ENCODE results near the gene GDI1. TPM values are rescaled to one million over a fixed set of nuclear protein-coding genes. Genes with fewer than 3 reads are reported as not detected.
"Not testable (repeated sequence)": the region's sequence is repeated elsewhere in the genome, so short reads cannot be mapped to it uniquely, and the experiment has no call there.

The GDI1 gene
- total RNA-seq (ENCODE audit: insufficient read depth, low replicate concordance), result 55.4 TPM

GRCh38 chrX:154436983-154437752 lies at the start of gene GDI1:
TSS of gene GDI1 (plus strand) at chrX:154437154. CDS start at chrX:154437255, 101 bp downstream.
- DNase-seq (ENCODE audit: low spot score), result peak; percentile 44

GRCh38 chrX:154388094-154388493 lies 48.9 kb upstream of the GDI1 start:
- DNase-seq (ENCODE audit: low spot score), result not testable (repeated sequence)

DNA sequence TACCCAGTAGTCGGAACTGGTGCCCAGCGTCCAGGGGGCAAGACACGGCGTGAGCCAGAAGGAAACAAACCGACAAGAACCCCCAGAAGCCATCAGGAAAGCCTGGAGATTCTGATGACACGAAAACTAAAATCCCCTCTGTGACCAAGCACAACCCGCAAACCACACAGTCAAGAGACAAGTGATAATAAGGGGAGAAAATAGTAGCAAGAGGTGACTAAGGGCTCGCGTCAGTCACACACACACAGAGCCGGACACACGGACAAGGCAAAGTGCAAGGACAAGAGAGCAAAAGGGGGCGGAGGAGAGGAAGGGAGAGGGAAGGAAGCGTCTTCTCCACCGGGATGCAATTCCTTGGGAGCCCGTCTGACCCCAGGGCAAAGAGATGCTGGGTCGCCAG lies 48.3 kb upstream of the GDI1 start:
- not testable (repeated sequence) for DNase-seq (ENCODE audit: low spot score)

DNA sequence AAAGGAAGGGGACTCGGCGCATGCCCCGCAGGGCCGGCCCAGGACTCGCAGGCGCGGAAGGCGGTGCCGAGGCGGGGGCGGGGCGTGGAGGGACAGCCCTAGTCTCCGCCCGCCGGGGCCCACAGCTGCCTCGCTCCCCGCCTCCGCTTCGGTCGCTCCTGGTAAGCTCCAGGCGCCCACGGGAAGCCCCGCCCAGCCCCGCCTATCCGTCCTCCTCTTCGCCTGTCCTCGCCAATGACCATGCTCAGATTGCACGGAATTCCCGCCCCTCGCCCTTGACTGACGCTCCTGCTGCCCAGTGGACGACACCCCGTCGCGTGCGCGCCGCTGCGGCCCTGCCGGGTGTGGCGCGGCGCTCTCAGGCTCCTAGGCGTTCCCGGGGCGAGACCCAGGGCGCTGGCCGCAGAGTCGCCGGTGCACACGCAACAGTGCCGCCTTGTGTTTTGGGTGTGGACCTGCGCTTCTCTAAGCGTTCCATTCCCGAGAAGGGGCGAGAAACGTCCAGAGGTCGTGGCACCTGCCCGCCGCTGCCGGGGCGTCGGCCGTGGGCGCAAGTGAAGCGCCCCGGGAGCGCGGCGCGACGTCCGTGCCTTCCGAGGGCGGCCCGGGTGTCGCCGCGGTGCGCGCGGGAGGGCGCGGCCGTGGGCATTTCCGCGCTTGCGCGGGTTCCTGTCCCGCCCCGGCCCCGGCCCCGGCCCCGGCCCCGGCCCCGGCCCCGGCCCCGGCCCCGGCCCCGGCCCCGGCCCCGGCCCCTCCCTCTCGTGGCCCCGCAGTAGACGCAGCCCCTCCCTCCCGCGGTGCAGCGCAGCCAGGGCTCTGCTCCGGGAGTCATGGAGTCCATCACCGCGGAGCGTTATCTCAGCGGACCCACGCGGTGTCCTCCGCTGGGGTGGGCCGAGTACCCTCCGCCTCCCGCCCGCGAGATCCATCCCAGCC lies 46.9 kb upstream of the GDI1 start:
- not testable (repeated sequence) for DNase-seq (ENCODE audit: low spot score)

DNA sequence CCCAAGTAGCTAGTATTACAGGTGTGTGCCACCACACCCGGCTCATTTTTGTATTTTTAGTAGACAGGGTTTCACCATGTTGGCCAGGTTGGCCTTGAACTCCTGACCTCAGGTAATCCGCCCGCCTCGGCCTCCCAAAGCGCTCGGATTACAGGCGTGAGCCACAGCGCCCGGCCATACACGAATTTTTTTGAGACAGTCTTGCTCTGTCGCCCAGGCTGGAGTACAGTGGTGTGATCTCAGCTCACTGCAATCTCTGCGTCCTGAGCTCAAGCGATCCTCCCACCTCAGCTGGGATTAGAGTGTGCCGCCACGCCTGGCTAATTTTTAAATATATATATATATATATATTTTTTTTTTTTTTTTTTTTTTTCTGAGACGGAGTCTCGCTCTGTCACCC lies 40.6 kb upstream of the GDI1 start:
- DNase-seq (ENCODE audit: low spot score), result not testable (repeated sequence)

GRCh38 chrX:154396973-154397887 lies 39.7 kb upstream of the GDI1 start:
- DNase-seq (ENCODE audit: low spot score), result peak; percentile 77

DNA sequence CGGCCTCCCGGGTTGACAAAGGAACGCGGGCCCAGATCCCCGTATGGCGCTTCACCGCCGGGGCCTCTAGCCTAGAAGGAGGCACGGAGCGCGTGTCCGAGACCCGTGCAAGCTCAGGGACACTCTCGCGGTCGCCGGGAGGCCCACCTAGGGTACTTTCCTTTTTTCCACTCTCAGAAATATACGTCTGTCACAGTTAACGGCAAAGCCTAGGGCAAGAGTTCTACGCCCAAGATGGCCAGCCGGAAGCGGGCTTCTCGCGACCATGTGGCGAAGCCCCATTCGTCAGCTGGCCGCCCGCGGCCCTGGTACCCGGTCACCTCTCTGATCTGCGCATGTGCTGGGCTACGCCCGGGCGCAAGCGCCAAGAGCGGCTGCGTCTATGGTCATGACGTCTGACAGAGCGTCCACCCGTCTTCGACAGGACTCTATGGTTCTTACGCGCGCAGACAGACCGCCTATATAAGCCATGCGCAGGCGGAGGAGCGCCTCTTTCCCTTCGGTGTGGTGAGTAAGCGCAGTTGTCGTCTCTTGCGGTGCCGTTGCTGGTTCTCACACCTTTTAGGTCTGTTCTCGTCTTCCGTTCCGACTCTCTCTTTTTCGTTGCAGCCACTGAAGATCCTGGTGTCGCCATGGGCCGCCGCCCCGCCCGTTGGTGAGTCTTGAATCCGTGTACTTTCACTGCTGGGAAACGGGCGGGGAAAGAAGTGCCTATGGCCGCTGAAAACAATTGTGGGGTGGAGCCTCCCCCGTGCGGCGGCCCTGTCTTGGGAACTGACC lies 38.9 kb upstream of the GDI1 start, which contains the start of gene RPL10:
Gene RPL10 (plus strand): TSS at position 490 of the 780 bp plus-strand sequence. CDS start 143 bp downstream, at position 633.
- DNase-seq (ENCODE audit: low spot score), result peak; percentile 96

DNA sequence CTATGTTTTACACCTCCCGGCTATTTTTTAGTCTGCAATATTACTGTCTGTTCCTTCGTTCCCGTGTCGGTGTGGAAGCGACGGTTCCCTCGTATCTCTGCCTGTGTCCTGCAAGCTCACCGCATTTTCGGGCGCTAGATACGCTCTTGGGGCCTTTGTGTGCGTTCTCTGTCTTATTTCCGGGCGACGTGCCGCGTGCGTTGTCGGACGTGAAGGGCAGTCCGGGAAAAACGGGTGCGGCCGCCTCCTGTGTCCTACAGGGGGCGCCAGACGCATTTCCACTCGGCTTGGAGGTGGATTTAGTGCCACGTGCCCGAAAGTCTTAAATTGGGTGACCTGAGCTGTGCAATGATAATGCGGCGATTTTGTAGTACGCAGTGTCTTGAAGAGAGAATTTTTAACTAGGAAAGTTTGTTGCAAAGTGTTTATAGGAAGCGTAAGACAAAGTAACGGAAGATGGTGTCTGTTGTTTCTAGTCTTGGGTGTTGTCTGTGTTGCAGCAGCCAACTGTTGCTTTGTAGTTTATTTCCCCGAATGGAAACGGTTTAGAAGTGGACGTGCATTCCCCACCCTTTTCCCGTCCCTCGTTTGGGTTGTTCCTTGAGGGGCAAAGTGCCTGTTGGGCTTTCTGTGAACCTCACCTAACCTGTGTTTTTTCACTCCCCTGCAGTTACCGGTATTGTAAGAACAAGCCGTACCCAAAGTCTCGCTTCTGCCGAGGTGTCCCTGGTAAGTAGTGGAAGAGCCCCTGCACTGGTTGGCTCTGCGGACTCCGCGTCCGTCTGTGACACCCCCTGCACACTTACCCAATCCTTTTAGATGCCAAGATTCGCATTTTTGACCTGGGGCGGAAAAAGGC lies 38.1 kb upstream of the GDI1 start:
- DNase-seq (ENCODE audit: low spot score), result peak; percentile 83

- DNase-seq (ENCODE audit: low spot score), result no peak
Measured at GRCh38 chrX:154399527-154400368, 37.2 kb upstream of the GDI1 start.

DNA sequence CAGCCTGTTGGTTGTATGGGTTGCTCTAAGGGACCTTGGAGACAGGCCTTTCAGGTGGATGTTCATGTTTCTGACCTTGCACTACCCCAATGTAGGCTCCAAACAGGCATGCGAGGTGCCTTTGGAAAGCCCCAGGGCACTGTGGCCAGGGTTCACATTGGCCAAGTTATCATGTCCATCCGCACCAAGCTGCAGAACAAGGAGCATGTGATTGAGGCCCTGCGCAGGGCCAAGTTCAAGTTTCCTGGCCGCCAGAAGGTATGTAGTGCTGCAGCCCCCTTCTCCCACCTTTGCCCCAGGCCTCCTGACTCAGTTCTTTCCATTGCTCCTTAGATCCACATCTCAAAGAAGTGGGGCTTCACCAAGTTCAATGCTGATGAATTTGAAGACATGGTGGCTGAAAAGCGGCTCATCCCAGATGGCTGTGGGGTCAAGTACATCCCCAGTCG lies 36.6 kb upstream of the GDI1 start:
- not testable (repeated sequence) for DNase-seq (ENCODE audit: low spot score)

- DNase-seq (ENCODE audit: low spot score), result no peak
Measured at GRCh38 chrX:154401045-154401799, 35.7 kb upstream of the GDI1 start.

DNA sequence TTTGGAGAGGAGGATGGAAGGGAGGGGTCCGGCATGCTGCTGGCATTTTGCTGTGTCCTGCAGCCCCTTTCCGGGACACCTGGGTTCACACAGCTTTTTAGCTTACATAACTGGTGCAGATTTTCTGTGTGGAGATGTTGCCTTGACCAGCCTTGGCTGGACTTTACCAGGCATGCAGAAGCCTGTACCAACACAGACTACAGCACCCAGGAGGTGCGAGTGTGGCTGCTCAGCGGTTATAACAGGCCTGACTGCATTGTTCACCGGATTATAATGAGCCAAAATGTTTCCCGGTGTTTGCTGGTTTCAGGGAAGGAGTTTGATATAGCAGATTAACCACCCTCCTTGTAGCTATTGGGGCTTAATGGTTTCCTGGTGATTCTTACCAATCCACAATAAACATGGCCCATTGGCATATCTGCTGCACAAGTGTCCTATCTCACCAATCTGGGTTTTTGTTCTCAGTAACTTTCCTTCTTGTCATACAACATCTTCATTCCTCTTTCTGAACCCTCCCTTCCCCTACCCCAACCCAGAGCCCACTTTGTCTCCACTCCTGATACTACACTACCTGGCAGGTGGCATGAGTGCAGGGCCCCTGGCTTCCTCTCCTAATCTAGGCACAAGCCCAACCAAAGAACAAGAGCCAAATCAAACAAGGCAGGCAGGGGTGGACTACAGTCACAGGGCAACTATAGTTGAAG lies 34.9 kb upstream of the GDI1 start:
- DNase-seq (ENCODE audit: low spot score), result no peak

DNA sequence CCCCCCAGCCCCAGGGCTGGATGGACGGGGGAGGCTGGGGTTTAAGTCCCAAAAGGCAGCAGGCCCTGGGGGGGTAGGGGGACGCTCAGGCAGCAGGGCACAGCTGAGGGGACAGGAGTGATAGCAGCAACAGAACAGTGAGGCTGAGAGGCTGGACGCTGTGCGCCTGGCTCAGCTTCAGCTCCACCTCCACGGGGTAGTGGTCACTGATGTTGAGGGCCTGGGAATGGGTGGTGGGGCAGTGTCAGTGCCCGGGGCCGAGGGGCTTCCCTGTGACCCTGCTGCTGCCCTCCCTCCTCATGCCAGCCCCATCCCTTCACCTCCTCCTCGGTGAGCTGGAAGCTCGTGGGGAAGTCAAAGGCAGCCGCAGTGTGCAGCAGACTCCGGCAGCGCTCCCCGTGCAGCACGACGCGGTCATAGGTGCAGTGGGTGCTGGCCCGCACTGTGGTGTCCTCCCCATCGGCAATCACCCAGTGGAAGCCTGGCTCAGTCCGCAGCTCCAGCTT lies 34.3 kb upstream of the GDI1 start:
- DNase-seq (ENCODE audit: low spot score), result no peak

DNA sequence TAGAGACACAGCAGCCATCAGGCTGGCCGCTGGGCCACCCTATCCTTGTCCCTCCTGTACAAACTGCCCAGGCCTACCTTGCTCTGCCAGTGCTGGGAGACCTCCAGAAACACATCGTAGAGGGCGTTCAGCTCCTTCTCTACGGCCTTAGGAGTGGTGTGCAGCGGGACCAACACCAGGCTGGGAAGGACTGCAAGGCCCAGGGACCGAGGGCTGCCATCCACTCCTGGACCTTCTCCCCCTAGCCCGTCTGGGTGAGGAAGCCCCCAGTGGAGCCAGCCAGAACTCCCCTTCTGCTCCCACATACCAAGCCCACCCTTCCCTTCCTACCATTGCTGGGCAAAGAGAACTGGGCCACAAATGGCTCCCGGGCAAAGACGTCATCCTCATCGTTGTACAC lies 33.8 kb upstream of the GDI1 start:
- DNase-seq (ENCODE audit: low spot score), result no peak

DNA sequence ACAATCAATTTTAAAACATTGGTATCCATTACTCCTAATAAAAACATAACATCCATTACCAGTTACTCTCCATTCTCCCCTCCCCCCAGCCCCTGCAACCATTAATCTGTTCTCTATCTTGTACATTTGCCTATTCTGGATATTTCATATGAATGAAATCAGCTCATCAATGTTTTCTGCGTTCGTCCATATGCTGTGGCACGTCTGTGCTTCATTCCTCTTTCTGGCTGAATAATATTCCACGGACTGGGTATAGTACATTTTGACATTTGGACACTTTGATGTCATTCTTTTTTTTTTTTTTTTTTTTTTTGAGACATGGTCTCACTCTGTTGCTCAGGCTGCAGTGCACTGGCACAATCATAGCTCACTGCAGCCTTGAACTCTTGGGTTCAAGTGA lies 33.1 kb upstream of the GDI1 start:
- no peak for DNase-seq (ENCODE audit: low spot score)

DNA sequence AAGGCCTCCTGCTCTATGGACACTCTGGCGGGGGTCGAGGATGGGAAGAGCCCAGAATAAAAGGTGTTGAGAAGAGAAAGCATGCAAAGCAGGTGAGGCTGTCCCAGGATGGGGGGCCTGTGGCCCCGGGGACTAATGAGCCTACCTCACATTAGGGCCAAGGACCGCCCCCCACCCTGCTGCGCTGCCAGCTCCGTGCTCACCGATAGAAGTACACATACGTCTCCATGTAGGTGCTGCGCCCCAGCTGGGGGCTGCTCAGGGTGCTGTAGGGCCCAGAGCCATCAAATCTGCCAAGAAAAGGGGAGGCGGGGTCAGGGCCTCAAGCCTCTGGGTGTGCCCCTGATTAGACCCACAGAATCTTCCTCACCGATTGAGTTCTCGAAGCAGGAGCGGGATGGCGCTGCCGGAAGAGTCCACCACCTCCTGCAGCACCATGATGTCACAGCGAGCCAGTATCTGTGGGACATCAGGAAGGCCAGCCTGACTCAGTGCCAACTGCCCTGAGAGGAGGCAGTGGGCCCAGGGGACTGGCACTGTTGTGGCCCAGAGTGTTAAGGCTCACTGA lies 32.2 kb upstream of the GDI1 start:
- no peak for DNase-seq (ENCODE audit: low spot score)

Measured in umbilical cord (tissue), 2 donors.